ENCODE data around the gene PDE8B. TPM values are rescaled to one million over a fixed set of nuclear protein-coding genes. Genes with fewer than 3 reads are reported as not detected.

Gene PDE8B
- total and polyA plus RNA-seq, 12 donors, result 1.1 to 6.8 (median 4.8) TPM

DNA sequence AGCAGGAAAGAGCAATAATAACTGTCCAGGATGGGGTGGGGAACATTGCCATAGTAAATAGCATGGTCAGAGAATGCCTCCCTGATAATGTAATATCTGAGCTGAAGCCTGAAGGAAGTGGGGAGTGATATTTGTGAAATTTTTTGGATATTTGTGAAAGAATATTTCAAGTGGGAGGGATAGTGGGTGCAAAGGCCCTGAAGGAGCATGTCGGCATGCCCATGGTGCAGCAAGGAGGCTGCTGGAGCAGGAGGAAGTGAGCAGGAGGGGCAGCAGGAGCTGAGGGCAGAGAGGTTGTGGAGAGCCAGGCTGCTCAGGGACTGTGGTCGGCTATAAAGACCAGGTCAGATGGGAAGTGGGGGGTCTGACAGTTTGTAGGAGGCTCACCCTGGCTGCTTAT, 21.1 kb upstream of the PDE8B start:
- Histone ChIP-seq H3K36me3 (replicated peaks in 1 of 2) (no peaks in the 10 kb centered on the region), H3K4me1 (replicated peaks in 1 of 2) (no peaks in the 10 kb centered on the region), H3K4me3 (no peak overlapping the region), H3K9me3 (replicated peaks in 1 of 3) (no peaks in the 10 kb centered on the region), H3K27ac (no peak overlapping the region), H3K27me3 (no peaks in the 10 kb centered on the region)
- 77 to 92% (median 86%) methylated on average over 2 of the region's 2 CpGs for WGBS, 4 donors
- no peak for DNase-seq
- intact Hi-C loops (cut with DNase I), result no loop called here
- no peak for TF ChIP-seq POLR2A (IDR thresholded peaks at IDR 0.05)

GRCh38 chr5:77192441-77193050, 17.9 kb upstream of the PDE8B start:
- 37 to 51% (median 46%) methylated on average over 2 of the region's 2 CpGs for WGBS, 4 donors
- H3K27ac ChIP-seq, result no peak overlapping the region
- no peaks in the 10 kb centered on the region for H3K4me1 ChIP-seq (replicated peaks in 1 of 2)
- TF ChIP-seq POLR2A (IDR thresholded peaks at IDR 0.05), result no peak
- TF ChIP-seq, protein P1, sequence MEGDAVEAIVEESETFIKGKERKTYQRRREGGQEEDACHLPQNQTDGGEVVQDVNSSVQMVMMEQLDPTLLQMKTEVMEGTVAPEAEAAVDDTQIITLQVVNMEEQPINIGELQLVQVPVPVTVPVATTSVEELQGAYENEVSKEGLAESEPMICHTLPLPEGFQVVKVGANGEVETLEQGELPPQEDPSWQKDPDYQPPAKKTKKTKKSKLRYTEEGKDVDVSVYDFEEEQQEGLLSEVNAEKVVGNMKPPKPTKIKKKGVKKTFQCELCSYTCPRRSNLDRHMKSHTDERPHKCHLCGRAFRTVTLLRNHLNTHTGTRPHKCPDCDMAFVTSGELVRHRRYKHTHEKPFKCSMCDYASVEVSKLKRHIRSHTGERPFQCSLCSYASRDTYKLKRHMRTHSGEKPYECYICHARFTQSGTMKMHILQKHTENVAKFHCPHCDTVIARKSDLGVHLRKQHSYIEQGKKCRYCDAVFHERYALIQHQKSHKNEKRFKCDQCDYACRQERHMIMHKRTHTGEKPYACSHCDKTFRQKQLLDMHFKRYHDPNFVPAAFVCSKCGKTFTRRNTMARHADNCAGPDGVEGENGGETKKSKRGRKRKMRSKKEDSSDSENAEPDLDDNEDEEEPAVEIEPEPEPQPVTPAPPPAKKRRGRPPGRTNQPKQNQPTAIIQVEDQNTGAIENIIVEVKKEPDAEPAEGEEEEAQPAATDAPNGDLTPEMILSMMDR (IDR thresholded peaks at IDR 0.05), result no peak
- intact Hi-C loops (cut with DNase I), result no loop called here
- H3K9me3 ChIP-seq (replicated peaks in 1 of 3), result no peaks in the 10 kb centered on the region
- no peaks in the 10 kb centered on the region for H3K36me3 ChIP-seq (replicated peaks in 1 of 2)
- no peak for DNase-seq
- H3K27me3 ChIP-seq, result no peaks in the 10 kb centered on the region
- no peak overlapping the region for H3K4me3 ChIP-seq

DNA sequence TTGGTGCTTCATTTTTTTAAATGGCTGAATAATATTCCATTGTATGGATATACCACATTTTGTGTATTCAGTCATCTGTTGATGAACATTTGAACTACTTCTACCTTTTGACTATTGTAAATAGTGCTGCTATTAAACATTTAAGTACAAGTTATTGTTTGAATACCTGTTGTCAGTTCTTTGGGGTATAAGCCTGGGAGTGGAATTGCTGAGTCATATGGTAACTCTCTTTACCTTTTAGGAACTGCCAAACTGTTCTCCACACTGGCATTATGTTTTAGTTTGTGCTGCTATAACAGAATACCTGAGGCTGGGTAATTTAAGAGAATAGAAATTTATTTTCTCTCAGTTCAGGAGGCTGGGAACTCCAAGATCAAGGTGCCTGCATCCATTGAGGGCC, 15.7 kb upstream of the PDE8B start:
- Histone ChIP-seq H3K4me1 (replicated peaks in 1 of 2) (no peaks in the 10 kb centered on the region), H3K27ac (no peak overlapping the region), H3K36me3 (replicated peaks in 1 of 2) (no peaks in the 10 kb centered on the region), H3K9me3 (replicated peaks in 1 of 3) (no peaks in the 10 kb centered on the region), H3K4me3 (no peak overlapping the region), H3K27me3 (no peaks in the 10 kb centered on the region)
- intact Hi-C loops (cut with DNase I), result no loop called here
- TF ChIP-seq, protein P1 (IDR thresholded peaks at IDR 0.05), result no peak
- no peak for TF ChIP-seq POLR2A (IDR thresholded peaks at IDR 0.05)
- no peak for DNase-seq

DNA sequence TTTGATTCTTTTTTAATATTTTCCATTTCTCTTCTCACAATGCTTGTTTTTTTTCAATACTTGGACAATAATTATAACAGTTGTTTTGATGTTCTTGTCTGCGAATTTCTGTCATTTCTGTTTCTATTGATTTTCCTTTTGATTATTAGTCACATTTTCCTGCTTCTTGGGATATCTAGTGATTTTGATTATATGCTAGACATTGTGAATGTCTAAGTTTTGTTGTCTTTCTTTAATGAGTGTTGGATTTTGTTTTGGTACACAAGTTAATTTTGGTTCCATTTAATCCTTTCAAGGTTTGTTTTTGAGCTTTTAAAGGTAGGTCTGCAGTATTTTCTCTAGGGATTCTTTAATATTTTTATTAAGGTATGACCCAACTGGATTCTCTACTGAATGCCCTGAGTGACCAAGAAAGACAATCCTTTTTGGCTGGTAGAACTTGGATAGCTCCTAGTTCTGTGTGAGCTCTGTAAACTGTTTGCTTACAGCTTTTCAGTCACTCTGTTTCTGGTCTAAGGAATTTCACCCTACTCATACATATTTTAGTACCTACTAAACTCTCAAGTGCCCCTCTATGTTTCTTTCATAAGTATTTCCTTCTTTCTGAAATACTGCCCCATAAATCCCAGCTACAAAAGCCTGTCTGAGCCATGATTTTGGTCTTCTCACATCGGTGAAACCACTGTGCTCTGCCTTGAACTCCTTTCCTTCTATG, 12.5 kb upstream of the PDE8B start:
- 40 to 59% (median 51%) methylated on average over 2 of the region's 2 CpGs for whole genome bisulfite sequencing, 4 donors

More for the DNA sequence above, 12.5 kb upstream of the PDE8B start:
- DNase-seq, result no peak
- no peaks in the 10 kb centered on the region for H3K36me3 ChIP-seq (replicated peaks in 1 of 2)
- no peak overlapping the region for H3K4me3 ChIP-seq
- H3K4me1 ChIP-seq (replicated peaks in 1 of 2), result no peaks in the 10 kb centered on the region
- TF ChIP-seq POLR2A (IDR thresholded peaks at IDR 0.05), result no peak
- TF ChIP-seq, protein P1 (IDR thresholded peaks at IDR 0.05), result no peak
- H3K27ac ChIP-seq, result no peak overlapping the region
- intact Hi-C loops (cut with DNase I), result no loop called here
- no peaks in the 10 kb centered on the region for H3K9me3 ChIP-seq (replicated peaks in 1 of 3)
- no peaks in the 10 kb centered on the region for H3K27me3 ChIP-seq
